Activated naive CD4-positive, alpha-beta T cell treated with Interleukin-2 at 50 U/mL for 16 hours (primary cell): ENCODE results near the gene PLCD1.
A peak's percentile ranks its signal among the peaks of the same experiment; 100 is the strongest.

Experiments used
- DNase-seq: peaks from one replicate; pipeline ENCODE4 v3.0.0-alpha.2; 2020

Gene PLCD1

DNA sequence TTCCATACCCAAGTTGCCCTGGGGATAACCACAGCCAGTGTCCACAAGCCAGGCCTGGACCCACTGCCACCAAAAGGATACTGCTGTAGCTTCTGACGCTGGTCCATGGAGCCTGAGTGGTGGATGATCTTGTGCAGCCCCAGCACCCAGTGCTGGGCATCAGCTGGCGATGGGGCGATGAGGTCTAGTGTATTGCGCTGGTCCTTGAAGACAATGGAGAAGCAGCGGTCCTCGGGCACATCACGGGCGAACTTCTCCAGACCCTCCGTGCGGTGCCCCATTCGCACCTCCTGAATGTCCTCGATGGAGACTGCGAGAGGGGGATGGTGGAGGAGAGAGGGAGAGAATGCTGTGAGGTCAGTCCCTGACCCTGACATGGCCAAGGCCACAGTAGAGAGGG, 13.0 kb downstream of the PLCD1 start:
- no peak for DNase-seq

- no peak for DNase-seq
Observed at GRCh38 chr3:38015984-38016383, 13.5 kb downstream of the PLCD1 start.

GRCh38 chr3:38015485-38015884, 14.0 kb downstream of the PLCD1 start:
- no peak for DNase-seq

DNA sequence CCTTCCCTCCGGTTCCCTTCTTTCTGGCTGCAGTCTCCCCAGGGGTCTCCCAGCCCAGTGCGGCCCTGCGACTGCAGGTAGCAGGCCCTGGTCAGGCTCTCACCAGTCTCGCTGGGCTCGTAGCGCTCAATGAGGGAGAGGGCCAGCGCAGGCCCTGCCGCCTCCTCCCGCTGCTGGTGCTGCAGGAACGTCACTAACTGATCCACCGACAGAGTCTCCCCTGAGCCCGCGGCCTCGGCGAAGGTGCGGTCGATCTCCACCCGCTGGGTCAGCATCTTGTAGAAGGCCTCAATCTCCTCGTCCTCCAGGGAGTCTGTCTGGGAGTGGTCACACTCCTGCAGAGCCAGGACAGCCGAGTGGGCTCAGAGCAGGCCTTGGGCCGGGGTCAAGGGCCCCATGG, 18.3 kb downstream of the PLCD1 start:
- DNase-seq, result no peak

DNA sequence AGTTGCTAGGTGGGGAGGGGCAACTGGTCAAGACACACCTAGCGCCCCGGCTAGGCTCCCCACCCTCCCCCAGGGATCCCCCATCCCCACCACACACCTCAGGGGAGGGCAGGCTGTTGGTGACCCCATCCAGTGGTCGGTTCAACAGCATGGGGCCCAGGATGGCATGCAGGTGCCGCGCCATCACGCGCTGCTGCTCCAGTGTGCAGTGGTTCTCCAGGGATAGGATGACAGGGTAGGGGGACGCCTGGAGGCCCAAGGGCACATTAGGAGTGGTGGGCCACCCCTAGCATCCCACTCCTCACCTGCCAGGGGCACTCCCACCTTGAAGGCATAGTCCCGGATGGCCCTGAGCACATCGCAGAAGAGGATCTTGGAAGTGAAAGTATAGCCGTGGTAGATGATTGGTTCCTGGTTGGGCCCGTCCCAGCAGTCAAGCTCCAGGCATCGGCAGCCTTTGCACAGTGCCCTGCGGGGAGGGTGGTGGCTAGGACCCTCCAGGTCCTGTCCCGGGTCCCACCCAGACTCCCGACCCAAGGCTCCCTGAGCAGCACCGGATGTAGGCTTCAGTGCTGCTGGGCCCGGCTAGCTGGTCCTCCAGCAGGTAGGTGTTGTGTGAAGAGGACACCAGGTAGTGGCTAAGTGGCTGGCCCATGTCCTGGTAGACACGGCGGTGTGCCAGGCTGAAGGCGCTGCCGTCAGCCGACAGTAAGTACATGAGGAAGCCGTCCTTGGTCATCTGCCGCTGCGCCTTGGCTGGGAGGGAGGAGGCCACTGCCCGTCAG, 19.4 kb downstream of the PLCD1 start:
- DNase-seq, result no peak

GRCh38 chr3:38008971-38009580, 20.4 kb downstream of the PLCD1 start:
- DNase-seq, result no peak

DNA sequence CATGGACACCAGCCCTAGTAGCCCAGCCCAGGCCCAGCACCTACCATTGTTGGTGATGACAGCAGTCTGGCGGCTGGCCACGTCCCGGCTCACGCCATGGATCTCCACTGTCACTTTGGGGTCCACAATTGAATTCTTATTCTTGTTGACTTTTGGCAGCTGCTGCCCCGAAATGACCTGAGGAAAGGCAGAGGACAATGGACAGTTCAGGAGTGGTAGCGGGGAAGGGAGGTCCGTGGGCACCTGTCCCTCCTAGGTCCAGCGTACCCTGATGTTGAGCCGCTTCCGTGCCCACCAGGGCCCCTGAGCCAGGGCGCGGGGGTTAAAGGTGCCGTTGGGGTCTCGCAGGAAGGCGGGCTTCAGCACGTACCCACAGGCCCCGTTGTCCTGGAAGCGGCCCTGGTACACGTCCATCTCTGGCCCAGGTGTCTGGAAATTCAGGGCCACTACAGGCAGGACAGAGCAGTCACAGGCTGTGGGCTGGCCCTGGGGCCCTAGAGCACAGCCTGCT, 21.2 kb downstream of the PLCD1 start:
- no peak for DNase-seq

DNA sequence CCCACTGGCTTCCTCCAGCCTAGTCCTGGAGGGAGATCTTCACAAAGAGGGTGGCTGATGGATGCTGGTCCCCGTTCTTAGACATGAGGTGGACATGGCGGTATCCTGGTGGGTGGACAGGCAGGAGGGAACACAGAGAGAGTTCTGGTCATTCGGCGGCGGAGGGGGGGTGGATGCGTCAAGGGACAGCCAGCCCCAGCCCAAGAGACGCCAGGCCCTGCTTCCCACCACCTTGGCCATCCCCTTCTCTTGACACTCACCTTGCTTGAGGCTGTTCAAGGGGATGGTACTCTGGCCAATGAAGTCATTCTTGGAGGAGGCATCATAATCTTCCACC, 21.7 kb downstream of the PLCD1 start:
- DNase-seq, result no peak

- DNase-seq, result no peak
Observed at GRCh38 chr3:38006445-38006995, 22.9 kb downstream of the PLCD1 start.

- no peak for DNase-seq
Observed at GRCh38 chr3:38006031-38006430, 23.4 kb downstream of the PLCD1 start.

GRCh38 chr3:38005076-38006020, 24.1 kb downstream of the PLCD1 start:
- DNase-seq, result no peak

- DNase-seq, result peak; percentile 59
Observed at GRCh38 chr3:38004415-38005075, 24.9 kb downstream of the PLCD1 start.

GRCh38 chr3:38003817-38004414, 25.5 kb downstream of the PLCD1 start:
- no peak for DNase-seq

DNA sequence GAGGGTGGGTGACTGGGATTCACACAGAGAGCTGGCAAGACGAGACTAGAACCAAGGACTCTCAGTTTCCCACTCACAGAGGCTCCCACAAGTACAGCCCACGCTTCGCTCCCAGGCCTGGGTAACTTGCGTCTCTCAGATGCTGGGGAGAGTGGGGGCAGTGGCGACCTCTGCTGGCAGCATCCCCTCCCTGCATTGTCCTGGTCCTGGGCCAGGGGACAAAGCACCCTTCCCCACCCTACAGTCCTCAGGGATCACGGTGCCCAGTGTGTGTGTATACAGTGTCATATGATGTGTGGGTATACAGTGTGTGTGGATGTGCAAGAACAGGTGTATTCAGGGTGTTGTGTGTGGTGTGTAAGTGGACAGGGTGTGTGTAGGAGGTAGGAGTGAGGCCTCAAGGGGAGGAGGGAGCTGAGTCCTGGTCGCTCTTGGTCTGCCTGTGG, 26.0 kb downstream of the PLCD1 start:
- peak; percentile 67 for DNase-seq

DNA sequence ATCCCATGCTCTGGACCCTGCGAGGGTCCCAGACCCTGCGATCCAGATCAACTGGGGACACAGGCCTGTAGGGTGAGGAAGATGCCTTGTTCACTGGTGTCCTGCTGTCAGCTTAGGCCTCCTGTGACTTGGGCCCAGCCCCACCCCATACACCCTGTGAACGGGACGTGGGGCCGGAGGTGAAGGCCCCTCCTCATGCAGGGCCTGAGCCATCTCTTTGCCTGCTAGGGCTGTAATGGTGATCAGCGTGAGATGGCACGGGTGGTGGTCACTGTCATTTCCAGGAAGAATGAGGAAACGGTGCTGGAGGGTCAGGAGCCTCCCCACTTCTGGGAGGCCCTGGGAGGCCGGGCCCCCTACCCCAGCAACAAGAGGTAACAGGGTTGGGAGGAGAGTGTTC, 26.5 kb downstream of the PLCD1 start:
- no peak for DNase-seq

DNA sequence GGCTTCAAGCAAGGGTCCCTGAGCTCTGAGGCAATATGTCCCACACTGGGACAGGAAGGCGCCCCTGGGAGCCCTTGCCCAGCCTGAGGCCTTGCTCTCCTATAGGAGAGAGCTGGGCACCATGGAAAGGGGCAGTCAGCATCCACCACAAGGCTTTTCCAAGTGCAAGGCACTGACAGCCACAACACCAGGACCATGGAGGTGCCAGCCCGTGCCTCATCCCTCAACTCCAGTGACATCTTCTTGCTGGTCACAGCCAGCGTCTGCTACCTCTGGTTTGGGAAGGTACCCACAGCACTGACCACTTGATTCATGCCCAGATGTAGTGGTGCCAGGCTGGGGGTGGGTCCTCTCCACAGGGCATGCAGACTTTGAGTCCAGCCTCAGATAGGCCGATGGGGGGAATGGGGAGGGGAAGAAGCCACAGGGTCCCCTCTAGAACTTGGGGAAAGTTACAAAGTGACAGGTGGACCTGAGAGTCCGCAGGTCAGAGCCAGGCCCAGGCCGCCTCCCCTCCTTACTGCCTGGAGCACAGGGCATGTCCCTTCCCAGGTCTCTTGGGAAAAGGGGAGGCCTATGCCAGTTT, 27.1 kb downstream of the PLCD1 start:
- no peak for DNase-seq

- DNase-seq, result no peak
Observed at GRCh38 chr3:38001456-38002081, 27.9 kb downstream of the PLCD1 start.

DNA sequence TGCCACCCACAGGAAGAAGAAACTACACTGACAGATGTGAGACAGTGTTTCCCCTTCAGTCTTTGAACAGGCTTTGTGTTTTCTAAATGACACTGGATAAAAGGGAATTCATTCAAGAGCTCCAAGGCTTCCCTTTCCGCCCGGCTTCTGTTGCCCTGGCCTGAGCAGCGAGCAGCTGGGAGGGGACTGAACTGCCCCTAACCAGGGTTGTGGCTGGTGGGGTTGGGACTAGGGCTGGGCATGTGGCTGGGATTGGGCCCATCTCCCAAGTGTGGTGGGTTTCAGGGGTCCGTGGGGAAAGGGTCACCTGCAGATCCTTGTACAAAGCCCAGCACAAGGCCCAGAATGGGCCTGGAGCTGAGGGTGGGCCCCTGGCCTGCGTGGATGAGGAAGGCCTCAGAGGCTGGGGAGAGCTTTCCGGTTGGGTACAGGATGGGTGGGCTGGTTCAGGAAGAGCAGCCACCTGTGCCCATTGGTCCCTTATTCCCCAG, 28.4 kb downstream of the PLCD1 start:
- no peak for DNase-seq

GRCh38 chr3:38000242-38000916, 29.1 kb downstream of the PLCD1 start:
- no peak for DNase-seq

DNA sequence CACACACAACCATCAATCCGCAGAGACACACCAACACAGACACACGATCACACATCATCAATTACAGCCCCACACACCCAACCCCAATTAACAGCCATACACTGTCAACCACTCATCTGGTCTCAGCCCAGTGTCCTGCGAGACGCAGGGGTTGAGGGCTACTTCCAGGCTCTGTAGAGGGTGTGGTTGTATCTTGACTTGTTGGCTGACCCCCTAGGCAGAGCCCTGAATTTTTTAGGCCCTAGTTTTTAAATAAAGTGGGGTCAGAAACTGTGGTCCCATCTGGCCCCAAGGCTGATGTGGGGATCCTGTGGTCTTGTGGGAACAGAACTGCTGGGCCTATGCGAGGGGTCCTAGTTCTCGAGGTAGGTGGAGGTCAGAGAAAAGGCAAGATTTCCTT, 29.6 kb downstream of the PLCD1 start:
- DNase-seq, result no peak
